GM23338 (cell line): ENCODE data around the gene DZIP1. TPM values are rescaled to one million over a fixed set of nuclear protein-coding genes. Genes with fewer than 3 reads are reported as not detected.

Source experiments
- ATAC-seq: fragments of 200-7000 bp; cut with Tn5 transposase; 3 replicates; pipeline ENCODE4 v1.9.1; 2020
- DNase-seq: peaks from one replicate; pipeline ENCODE4 v3.0.0-alpha.2; 2015; ENCODE audit warnings: low spot score
- H2AFZ ChIP-seq: fragments of 200-600 bp; sonication (generic); 2 replicates; pipeline ENCODE4 v1.8.0; 2016; ENCODE audit warnings: antibody characterized with exemption, mild to moderate bottlenecking, moderate library complexity
- H3F3A ChIP-seq: fragments of 200-600 bp; sonication (generic); replicated peaks from 2 replicates; pipeline ENCODE4 v1.8.0; 2017; ENCODE audit warnings: antibody characterized with exemption, mixed run types, low read depth
- H3K27ac ChIP-seq: fragments of 200-600 bp; sonication (generic); 2 replicates; pipeline ENCODE4 v1.6.1; 2016; ENCODE audit warnings: low read depth
- H3K27me3 ChIP-seq: fragments of 200-600 bp; sonication (generic); 2 replicates; pipeline ENCODE4 v1.8.0; 2016; ENCODE audit warnings: mild to moderate bottlenecking, mixed run types, moderate library complexity; ENCODE audit not compliant: insufficient read depth
- H3K36me3 ChIP-seq: fragments of 200-600 bp; sonication (generic); 2 replicates; pipeline ENCODE4 v1.8.0; 2016; ENCODE audit warnings: mild to moderate bottlenecking; ENCODE audit not compliant: insufficient read depth
- H3K4me1 ChIP-seq: fragments of 200-600 bp; sonication (generic); 2 replicates; pipeline ENCODE4 v1.8.0; 2016; ENCODE audit warnings: mild to moderate bottlenecking, moderate library complexity; ENCODE audit not compliant: insufficient read depth
- H3K4me2 ChIP-seq: fragments of 200-600 bp; sonication (generic); 2 replicates; pipeline ENCODE4 v1.7.1; 2017; ENCODE audit warnings: mixed run types
- H3K4me3 ChIP-seq: fragments of 200-600 bp; sonication (generic); 2 replicates; pipeline ENCODE4 v1.6.1; 2016; ENCODE audit warnings: mixed run types
- H3K79me2 ChIP-seq: fragments of 200-600 bp; sonication (generic); replicated peaks from 2 replicates; pipeline ENCODE4 v1.8.0; 2017; ENCODE audit warnings: mild to moderate bottlenecking; ENCODE audit not compliant: insufficient read depth
- H3K9me2 ChIP-seq: fragments of 200-600 bp; sonication (generic); 2 replicates; pipeline ENCODE4 v1.8.0; 2017; ENCODE audit not compliant: insufficient read depth
- H4K20me1 ChIP-seq: fragments of 200-600 bp; sonication (generic); replicated peaks from 2 replicates; pipeline ENCODE4 v1.8.0; 2017; ENCODE audit warnings: mild to moderate bottlenecking; ENCODE audit not compliant: insufficient read depth
- H3K27ac Mint-ChIP-seq: 2 replicates; pipeline ENCODE4 v1.8.0; 2020; ENCODE audit warnings: inconsistent platforms, mild to moderate bottlenecking, moderate library complexity, mixed read lengths
- H3K27me3 Mint-ChIP-seq: 3 replicates; pipeline ENCODE4 v1.8.0; 2022; ENCODE audit warnings: low read depth, mild to moderate bottlenecking, moderate library complexity, mixed read lengths, inconsistent platforms; ENCODE audit not compliant: insufficient read depth, poor library complexity
- H3K36me3 Mint-ChIP-seq: 3 replicates; pipeline ENCODE4 v1.8.0; 2021; ENCODE audit warnings: low read depth, mild to moderate bottlenecking, inconsistent platforms, moderate library complexity, mixed read lengths
- H3K4me1 Mint-ChIP-seq: 3 replicates; pipeline ENCODE4 v1.8.0; 2020; ENCODE audit warnings: mild to moderate bottlenecking, inconsistent platforms, mixed read lengths
- H3K4me3 Mint-ChIP-seq: 3 replicates; pipeline ENCODE4 v1.8.0; 2021; ENCODE audit warnings: moderate library complexity, mild to moderate bottlenecking, inconsistent platforms, mixed read lengths
- H3K9me3 Mint-ChIP-seq: 3 replicates; pipeline ENCODE4 v1.8.0; 2020; ENCODE audit warnings: moderate library complexity, mild to moderate bottlenecking, inconsistent platforms, mixed read lengths
- CREB1 ChIP-seq: fragments of 250-450 bp; sonication (Bioruptor Pico); IDR thresholded peaks from 2 replicates; pipeline ENCODE4 v1.5.0; 2020; ENCODE audit warnings: low read depth, mild to moderate bottlenecking, moderate library complexity
- CTCF ChIP-seq, 2 experiments: fragments of 200-600 bp in 1 of 2; sonication (generic) in 1 of 2; conservative IDR thresholded peaks; 2 replicates each; pipeline versions ENCODE4 v1.5.1 to v1.6.1; 2016 to 2017; ENCODE audit warnings: antibody characterized with exemption in 2 of 2, low read depth in 2 of 2, mild to moderate bottlenecking in 2 of 2, moderate library complexity in 1 of 2
- ETS1 ChIP-seq: IDR thresholded peaks from 2 replicates; pipeline ENCODE4 v1.6.1; 2016; ENCODE audit warnings: antibody characterized with exemption
- EZH2 ChIP-seq: fragments of 200-600 bp; sonication (generic); IDR thresholded peaks from one replicate; pipeline ENCODE4 v1.8.0; 2017; ENCODE audit warnings: antibody characterized with exemption, mild to moderate bottlenecking, low read depth; ENCODE audit not compliant: unreplicated experiment
- EZH2phosphoT487 ChIP-seq: fragments of 200-600 bp; sonication (generic); IDR thresholded peaks from one replicate; pipeline ENCODE4 v1.8.1; 2018; ENCODE audit warnings: antibody characterized with exemption; ENCODE audit not compliant: unreplicated experiment
- JUNB ChIP-seq: IDR thresholded peaks from one replicate; pipeline ENCODE4 v1.6.1; 2016; ENCODE audit warnings: antibody characterized with exemption; ENCODE audit not compliant: unreplicated experiment
- NANOG ChIP-seq: IDR thresholded peaks from 2 replicates; pipeline ENCODE4 v1.6.1; 2016; ENCODE audit warnings: antibody characterized with exemption, borderline replicate concordance
- POLR2AphosphoS5 ChIP-seq: IDR thresholded peaks from 2 replicates; pipeline ENCODE4 v1.6.1; 2016; ENCODE audit warnings: antibody characterized with exemption, low read depth
- REST ChIP-seq: IDR thresholded peaks from one replicate; pipeline ENCODE4 v1.6.1; 2018; ENCODE audit warnings: antibody characterized with exemption; ENCODE audit not compliant: unreplicated experiment
- STAT1 ChIP-seq: IDR thresholded peaks from one replicate; pipeline ENCODE4 v1.6.1; 2016; ENCODE audit warnings: antibody characterized with exemption; ENCODE audit not compliant: unreplicated experiment
- ZNF114 ChIP-seq: fragments of 250-450 bp; sonication (Bioruptor Pico); IDR thresholded peaks from 2 replicates; pipeline ENCODE4 v1.5.0; 2020; ENCODE audit warnings: mild to moderate bottlenecking, moderate library complexity
- ZNF331 ChIP-seq: fragments of 250-450 bp; sonication (Bioruptor Pico); IDR thresholded peaks from 2 replicates; pipeline ENCODE4 v1.5.0; 2020; ENCODE audit warnings: low read depth, mild to moderate bottlenecking, moderate library complexity
- ZNF462 ChIP-seq: fragments of 250-450 bp; sonication (Bioruptor Pico); IDR thresholded peaks from 2 replicates; pipeline ENCODE4 v1.5.0; 2020; ENCODE audit warnings: mild to moderate bottlenecking, moderate library complexity
- polyA plus RNA-seq: library from polyadenylated mRNA; unstranded; fragments of >200 nt; fragmentation: Nextera tagmentation; extraction: Ambion mirVana; gene quantifications from 2 replicates; pipeline ENCODE4 v1.2.1, GENCODE V29; 2016
- total RNA-seq: library from RNA; depleted of rRNA; stranded (reverse); fragments of >200 nt; shearing (Covaris generic); gene quantifications from 2 replicates; pipeline ENCODE4 v1.2.3, GENCODE V29; 2014

Gene DZIP1
- total and polyA plus RNA-seq, 2 experiments from 2014 or later = 10.6 to 24.2 TPM

- Mint-ChIP-seq H3K4me3 (no peak overlapping the region), H3K4me1 (peaks cover 5% of the 10 kb centered on the region; the same call in 1 of the 3 replicates), H3K9me3 (no peaks in the 10 kb centered on the region), H3K27ac (0 out of 2 replicates have a peak overlapping the region, but pooled peaks have one; percentile 14), H3K36me3 (peaks cover 61% of the 10 kb centered on the region), H3K27me3 (peaks cover 2% of the 10 kb centered on the region)
- no peak overlapping the region for H2AFZ ChIP-seq
- no peaks in the 10 kb centered on the region for H3K79me2 ChIP-seq
- H3K9me2 ChIP-seq = no peaks in the 10 kb centered on the region
- no peaks in the 10 kb centered on the region for H3F3A ChIP-seq
- no peak overlapping the region for H3K27ac ChIP-seq
- no peak for TF ChIP-seq EZH2
- TF ChIP-seq EZH2phosphoT487 = no peak
- TF ChIP-seq ZNF462 = no peak
- no peak for TF ChIP-seq CREB1 (CRISPR knock-in tag)
- no peak for TF ChIP-seq STAT1
- TF ChIP-seq ZNF331 = no peak
- TF ChIP-seq ETS1 = no peak
- no peak for TF ChIP-seq REST
- TF ChIP-seq NANOG = no peak
- TF ChIP-seq CTCF (conservative IDR thresholded peaks at IDR 0.05; ENCODE audit: low read depth in 2 of 2) = no peak
- TF ChIP-seq JUNB = no peak
- TF ChIP-seq POLR2AphosphoS5 = no peak
- no peak for TF ChIP-seq ZNF114 (CRISPR knock-in tag)
- peaks cover 19% of the 10 kb centered on the region for H3K36me3 ChIP-seq
- no peaks in the 10 kb centered on the region for H3K27me3 ChIP-seq
- no peak overlapping the region for H3K4me2 ChIP-seq
- H3K4me1 ChIP-seq = no peaks in the 10 kb centered on the region
- no peak overlapping the region for H3K4me3 ChIP-seq
- no peak for DNase-seq
- no peaks in the 10 kb centered on the region for H4K20me1 ChIP-seq
- ATAC-seq = no peak
Measured at GRCh38 chr13:95620030-95620824, 24.3 kb downstream of the DZIP1 start.
